Measurements from ENCODE around the gene MAN1B1.

MAN1B1 gene

DNA sequence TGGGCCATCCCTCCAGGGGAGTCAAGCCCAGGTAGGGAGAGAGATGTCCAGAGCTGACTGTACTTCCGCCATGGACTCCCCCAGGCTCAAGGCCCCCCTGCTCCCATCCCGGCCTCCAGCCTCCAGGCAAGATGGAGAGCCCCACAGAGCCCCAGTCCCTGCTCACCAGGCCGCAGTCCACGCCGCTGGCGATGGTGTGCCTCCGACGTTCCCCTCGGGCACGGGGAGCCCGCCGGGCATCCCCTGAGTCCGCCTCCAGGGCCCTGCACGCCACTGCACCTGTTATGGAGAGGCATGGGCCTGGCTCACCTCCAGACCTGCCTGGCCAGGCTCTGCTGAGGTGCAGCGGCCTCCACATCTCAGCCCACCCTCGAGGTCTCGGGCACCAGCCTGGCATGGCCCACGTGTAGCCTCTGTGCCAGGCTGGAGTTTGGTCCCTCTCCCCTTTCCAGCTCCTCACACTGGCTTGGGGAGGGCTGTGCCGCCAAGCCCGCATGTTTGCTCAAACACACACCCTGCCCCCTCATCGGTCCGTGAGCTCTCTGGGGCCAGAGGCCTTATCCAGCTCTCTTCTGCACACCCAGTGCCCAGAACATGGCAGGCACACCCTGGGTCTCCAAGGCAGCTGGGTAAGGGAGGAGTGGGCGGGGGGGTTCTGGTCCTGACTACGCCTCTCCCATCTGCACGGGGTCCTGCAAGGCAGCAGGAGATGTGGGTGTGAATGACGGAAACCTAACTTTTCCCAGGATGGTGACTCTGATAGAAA lies 20.5 kb upstream of the MAN1B1 start:
- TF ChIP-seq GABPA (IDR thresholded peaks at IDR 0.05; ENCODE audit: low read depth): no peak
- TF ChIP-seq, protein P1, sequence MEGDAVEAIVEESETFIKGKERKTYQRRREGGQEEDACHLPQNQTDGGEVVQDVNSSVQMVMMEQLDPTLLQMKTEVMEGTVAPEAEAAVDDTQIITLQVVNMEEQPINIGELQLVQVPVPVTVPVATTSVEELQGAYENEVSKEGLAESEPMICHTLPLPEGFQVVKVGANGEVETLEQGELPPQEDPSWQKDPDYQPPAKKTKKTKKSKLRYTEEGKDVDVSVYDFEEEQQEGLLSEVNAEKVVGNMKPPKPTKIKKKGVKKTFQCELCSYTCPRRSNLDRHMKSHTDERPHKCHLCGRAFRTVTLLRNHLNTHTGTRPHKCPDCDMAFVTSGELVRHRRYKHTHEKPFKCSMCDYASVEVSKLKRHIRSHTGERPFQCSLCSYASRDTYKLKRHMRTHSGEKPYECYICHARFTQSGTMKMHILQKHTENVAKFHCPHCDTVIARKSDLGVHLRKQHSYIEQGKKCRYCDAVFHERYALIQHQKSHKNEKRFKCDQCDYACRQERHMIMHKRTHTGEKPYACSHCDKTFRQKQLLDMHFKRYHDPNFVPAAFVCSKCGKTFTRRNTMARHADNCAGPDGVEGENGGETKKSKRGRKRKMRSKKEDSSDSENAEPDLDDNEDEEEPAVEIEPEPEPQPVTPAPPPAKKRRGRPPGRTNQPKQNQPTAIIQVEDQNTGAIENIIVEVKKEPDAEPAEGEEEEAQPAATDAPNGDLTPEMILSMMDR (IDR thresholded peaks at IDR 0.05; ENCODE audit: insufficient read depth, low read length): no peak
- no peak for DNase-seq (ENCODE audit: low read depth in 1 of 2, low spot score in 1 of 2)
- Histone ChIP-seq H3K27me3 (ENCODE audit: insufficient read depth, poor library complexity, severe bottlenecking) (no peaks in the 10 kb centered on the region), H3K4me3 (replicated peaks; ENCODE audit: insufficient read depth, low read length) (no peak overlapping the region), H3K27ac (replicated peaks) (no peak overlapping the region)

- DNase-seq (ENCODE audit: low read depth in 1 of 2, low spot score in 1 of 2): peak; percentile 81 to 86
- no peak for TF ChIP-seq SPI1 (IDR thresholded peaks at IDR 0.05; ENCODE audit: borderline replicate concordance, low read depth)
- TF ChIP-seq, protein P1 (IDR thresholded peaks at IDR 0.05; ENCODE audit: insufficient read depth, low read length): peak; percentile 74
- Histone ChIP-seq H3K27me3 (ENCODE audit: insufficient read depth, poor library complexity, severe bottlenecking) (no peaks in the 10 kb centered on the region), H3K4me3 (replicated peaks; ENCODE audit: insufficient read depth, low read length) (no peak overlapping the region), H3K27ac (replicated peaks) (no peak overlapping the region)
These were observed 18.8 kb upstream of the MAN1B1 start for GRCh38 chr9:137067860-137068538.

- Histone ChIP-seq H3K27ac (replicated peaks) (no peak overlapping the region), H3K4me3 (replicated peaks; ENCODE audit: insufficient read depth, low read length) (peak overlapping the region; percentile 50)
These were observed 18.0 kb upstream of the MAN1B1 start for GRCh38 chr9:137068539-137069507.

More at GRCh38 chr9:137068539-137069507, 18.0 kb upstream of the MAN1B1 start:
- no peaks in the 10 kb centered on the region for H3K27me3 ChIP-seq (ENCODE audit: insufficient read depth, poor library complexity, severe bottlenecking)
- no peak for DNase-seq (ENCODE audit: low read depth in 1 of 2, low spot score in 1 of 2)
- TF ChIP-seq GABPA (IDR thresholded peaks at IDR 0.05; ENCODE audit: low read depth) (no peak), POLR2AphosphoS5 (IDR thresholded peaks at IDR 0.05; ENCODE audit: low read depth) (no peak), SPI1 (IDR thresholded peaks at IDR 0.05; ENCODE audit: borderline replicate concordance, low read depth) (no peak)
- TF ChIP-seq, protein P1 (IDR thresholded peaks at IDR 0.05; ENCODE audit: insufficient read depth, low read length): no peak
- TF ChIP-seq, protein P2, sequence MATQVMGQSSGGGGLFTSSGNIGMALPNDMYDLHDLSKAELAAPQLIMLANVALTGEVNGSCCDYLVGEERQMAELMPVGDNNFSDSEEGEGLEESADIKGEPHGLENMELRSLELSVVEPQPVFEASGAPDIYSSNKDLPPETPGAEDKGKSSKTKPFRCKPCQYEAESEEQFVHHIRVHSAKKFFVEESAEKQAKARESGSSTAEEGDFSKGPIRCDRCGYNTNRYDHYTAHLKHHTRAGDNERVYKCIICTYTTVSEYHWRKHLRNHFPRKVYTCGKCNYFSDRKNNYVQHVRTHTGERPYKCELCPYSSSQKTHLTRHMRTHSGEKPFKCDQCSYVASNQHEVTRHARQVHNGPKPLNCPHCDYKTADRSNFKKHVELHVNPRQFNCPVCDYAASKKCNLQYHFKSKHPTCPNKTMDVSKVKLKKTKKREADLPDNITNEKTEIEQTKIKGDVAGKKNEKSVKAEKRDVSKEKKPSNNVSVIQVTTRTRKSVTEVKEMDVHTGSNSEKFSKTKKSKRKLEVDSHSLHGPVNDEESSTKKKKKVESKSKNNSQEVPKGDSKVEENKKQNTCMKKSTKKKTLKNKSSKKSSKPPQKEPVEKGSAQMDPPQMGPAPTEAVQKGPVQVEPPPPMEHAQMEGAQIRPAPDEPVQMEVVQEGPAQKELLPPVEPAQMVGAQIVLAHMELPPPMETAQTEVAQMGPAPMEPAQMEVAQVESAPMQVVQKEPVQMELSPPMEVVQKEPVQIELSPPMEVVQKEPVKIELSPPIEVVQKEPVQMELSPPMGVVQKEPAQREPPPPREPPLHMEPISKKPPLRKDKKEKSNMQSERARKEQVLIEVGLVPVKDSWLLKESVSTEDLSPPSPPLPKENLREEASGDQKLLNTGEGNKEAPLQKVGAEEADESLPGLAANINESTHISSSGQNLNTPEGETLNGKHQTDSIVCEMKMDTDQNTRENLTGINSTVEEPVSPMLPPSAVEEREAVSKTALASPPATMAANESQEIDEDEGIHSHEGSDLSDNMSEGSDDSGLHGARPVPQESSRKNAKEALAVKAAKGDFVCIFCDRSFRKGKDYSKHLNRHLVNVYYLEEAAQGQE (IDR thresholded peaks at IDR 0.05; ENCODE audit: insufficient replicate concordance, low read depth): no peak
